Esophagus muscularis mucosa (tissue), 4 donors: ENCODE results near the gene CTSF. TPM values are rescaled to one million over a fixed set of nuclear protein-coding genes. Genes with fewer than 3 reads are reported as not detected.
"Not testable (repeated sequence)": the region's sequence is repeated elsewhere in the genome, so short reads cannot be mapped to it uniquely, and the experiment has no call there.

Experiments used
- DNase-seq: peaks from one replicate; pipeline ENCODE4 v3.0.0-alpha.2; 2017; ENCODE audit errors: extremely low spot score
- H3K27ac ChIP-seq, 4 donors: fragments of 200-600 bp; sonication (generic); replicated peaks in 1 of 4; 1 replicate in 3 of 4; 2 replicates in 1 of 4; pipeline ENCODE4 v1.5.1; 2016 to 2019; ENCODE audit warnings: mild to moderate bottlenecking in 1 of 4
- H3K27me3 ChIP-seq, 4 donors: fragments of 200-600 bp; sonication (generic); one replicate each; pipeline versions ENCODE4 v1.5.1 to v1.6.0; 2016 to 2019
- H3K36me3 ChIP-seq, 4 donors: fragments of 200-600 bp; sonication (generic); one replicate each; pipeline ENCODE4 v1.5.1; 2016 to 2019
- H3K4me1 ChIP-seq, 4 donors: fragments of 200-600 bp; sonication (generic); one replicate each; pipeline ENCODE4 v1.5.1; 2016 to 2019
- H3K4me3 ChIP-seq, 4 donors: fragments of 200-600 bp; sonication (generic); 1 replicate in 2 of 4; 2 replicates in 2 of 4; pipeline ENCODE4 v1.5.1; 2016 to 2019; ENCODE audit warnings: mild to moderate bottlenecking in 4 of 4, moderate library complexity in 1 of 4
- H3K9me3 ChIP-seq, 4 donors: fragments of 200-600 bp; sonication (generic); 1 replicate in 3 of 4; 2 replicates in 1 of 4; pipeline ENCODE4 v1.5.1; 2016 to 2019
- CTCF ChIP-seq, 3 experiments: fragments of 200-600 bp in 2 of 3; fragments of 450-650 bp in 1 of 3; sonication (generic) in 2 of 3; IDR thresholded peaks; one replicate each; pipeline ENCODE4 v1.5.1; 2017 to 2019; ENCODE audit warnings: antibody characterized with exemption in 3 of 3, mild to moderate bottlenecking in 2 of 3, moderate library complexity in 1 of 3
- EP300 ChIP-seq: sonication (generic); formaldehyde crosslinking; IDR thresholded peaks from one replicate; pipeline ENCODE4 v1.6.1; 2017; ENCODE audit warnings: antibody characterized with exemption
- POLR2A ChIP-seq: fragments of 450-650 bp; IDR thresholded peaks from one replicate; pipeline ENCODE4 v1.6.1; 2017; ENCODE audit warnings: antibody characterized with exemption, moderate library complexity, mild to moderate bottlenecking, low read depth
- POLR2AphosphoS5 ChIP-seq, 2 donors: sonication (generic); formaldehyde crosslinking; IDR thresholded peaks; one replicate each; pipeline ENCODE4 v1.6.1; 2017; ENCODE audit warnings: antibody characterized with exemption in 2 of 2
- WGBS: methylation state at CpG from one replicate; pipeline ENCODE4 v1.1.5; 2018; 5-methylcytosine and 5-hydroxymethylcytosine counted together
- intact Hi-C: fragments of 100-400 bp; cut with DNase I; formaldehyde crosslinking; loops from one replicate; pipeline ENCODE4 v1.15.1; 2023
- total RNA-seq, 4 donors: library from RNA; depleted of rRNA; stranded (reverse); fragments of >200 nt; gene quantifications; one replicate each; pipeline versions ENCODE4 v1.1.0 to v1.2.1, GENCODE V29; 2016

The CTSF gene
- total RNA-seq, 4 donors from 2014 or later: 73.1 to 112 (median 96.6) TPM

DNA sequence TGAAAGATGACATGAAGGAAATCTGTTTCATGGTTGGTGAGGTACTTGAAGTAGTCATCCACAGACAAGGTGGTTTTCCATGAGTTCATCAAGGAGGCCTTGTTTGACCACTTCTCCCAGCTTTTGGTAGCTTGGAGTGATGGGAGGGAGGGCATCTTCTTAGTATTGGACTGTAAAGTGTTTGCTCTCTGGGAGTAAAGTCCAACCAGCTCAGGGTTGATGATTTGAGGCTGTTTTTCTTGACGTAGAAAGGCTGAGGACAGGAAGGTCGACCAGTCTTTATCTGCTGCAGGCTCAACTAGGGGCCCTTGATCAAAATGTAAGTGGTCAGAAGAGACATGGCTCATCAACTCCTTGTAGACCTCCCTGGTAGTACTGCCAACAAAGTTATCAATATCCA, 22.8 kb upstream of the CTSF start:
- intact Hi-C loops: loop anchor here (5.0 kb wide), 1 partner anchor 86 kb away; the partner anchor contains the start of gene RBM4B
- 100% methylated on average over 2 of the region's 2 CpGs for WGBS
- Histone ChIP-seq H3K4me1 (peaks cover 26 to 39% (median 37%) of the 10 kb centered on the region in 4 donors), H3K27me3 (no peaks in the 10 kb centered on the region), H3K36me3 (no peaks in the 10 kb centered on the region), H3K9me3 (no peaks in the 10 kb centered on the region), H3K27ac (no peak overlapping the region), H3K4me3 (no peak overlapping the region)
- DNase-seq: no peak
- TF ChIP-seq EP300 (no peak), POLR2A (no peak)

- WGBS: 99% methylated on average over 7 of the region's 7 CpGs
- no peak for DNase-seq
- H3K36me3 ChIP-seq: no peaks in the 10 kb centered on the region
- TF ChIP-seq POLR2A (no peak), POLR2AphosphoS5 (IDR thresholded peaks at IDR 0.05) (no peak), CTCF (IDR thresholded peaks at IDR 0.05) (no peak), EP300 (no peak)
- no peak overlapping the region for H3K4me3 ChIP-seq
- no peaks in the 10 kb centered on the region for H3K9me3 ChIP-seq
- intact Hi-C loops: loop anchor here (5.0 kb wide), 1 partner anchor 87 kb away; the partner anchor contains the start of gene RBM4B
- no peaks in the 10 kb centered on the region for H3K27me3 ChIP-seq
- H3K27ac ChIP-seq: no peak overlapping the region
- H3K4me1 ChIP-seq: peaks cover 18 to 30% (median 27%) of the 10 kb centered on the region in 4 donors
Measured at GRCh38 chr11:66589996-66590675, 21.7 kb upstream of the CTSF start.

DNA sequence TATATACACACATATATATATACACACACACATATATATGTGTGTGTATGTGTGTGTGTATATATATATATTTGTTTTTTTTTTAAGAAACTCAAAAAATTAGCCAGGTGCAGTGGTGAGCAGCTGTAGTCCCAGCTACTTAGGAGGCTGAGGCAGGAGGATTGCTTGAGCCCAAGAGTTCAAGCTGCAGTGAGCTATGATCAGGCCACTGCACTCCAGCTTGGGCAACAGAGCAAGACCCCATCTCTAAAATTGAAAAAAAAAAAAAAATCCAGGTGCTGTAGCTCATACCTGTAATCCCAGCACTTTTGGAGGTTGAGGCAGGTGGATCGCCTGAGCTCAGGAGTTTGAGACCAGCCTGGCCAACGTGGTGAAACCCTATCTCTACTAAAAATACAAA, 20.9 kb upstream of the CTSF start:
- H3K27me3 ChIP-seq, H3K4me3 ChIP-seq, H3K27ac ChIP-seq, intact Hi-C loops, DNase-seq, H3K36me3 ChIP-seq, H3K9me3 ChIP-seq: not testable (repeated sequence)
- peaks cover 10 to 21% (median 18%) of the 10 kb centered on the region in 4 donors for H3K4me1 ChIP-seq
- 70% methylated on average over 2 of the region's 2 CpGs for WGBS

DNA sequence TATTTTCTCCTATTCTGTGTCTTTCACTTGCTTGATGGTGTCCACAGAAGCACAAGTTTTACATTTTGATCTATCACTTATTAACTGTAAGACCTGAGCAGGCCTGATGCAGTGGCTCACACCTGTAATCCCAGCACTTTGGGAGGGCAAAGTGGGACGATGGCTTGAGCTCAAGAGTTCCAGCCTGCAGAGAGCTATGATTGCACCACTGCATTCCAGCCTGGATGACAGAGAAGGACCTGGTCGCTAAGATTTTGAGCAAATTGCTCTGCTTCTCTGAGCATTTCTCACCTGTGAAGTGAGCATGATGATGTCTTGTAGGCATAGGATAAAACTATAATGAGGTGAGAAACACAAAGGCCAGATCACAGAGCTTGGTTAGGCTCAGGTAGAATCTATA, 17.7 kb upstream of the CTSF start:
- 79% methylated on average over 2 of the region's 2 CpGs for WGBS
- DNase-seq: no peak
- Histone ChIP-seq H3K27me3 (no peaks in the 10 kb centered on the region), H3K36me3 (no peaks in the 10 kb centered on the region), H3K27ac (no peak overlapping the region), H3K9me3 (peaks cover 0 to 7% (median 0%) of the 10 kb centered on the region in 4 donors), H3K4me1 (no peaks in the 10 kb centered on the region), H3K4me3 (no peak overlapping the region)
- TF ChIP-seq POLR2A: no peak
- no peak for TF ChIP-seq CTCF (IDR thresholded peaks at IDR 0.05)
- TF ChIP-seq EP300: no peak
- TF ChIP-seq POLR2AphosphoS5 (IDR thresholded peaks at IDR 0.05): no peak
- intact Hi-C loops: no loop called here

GRCh38 chr11:66585447-66585846, 17.0 kb upstream of the CTSF start:
- not testable (repeated sequence) for H3K27ac ChIP-seq, H3K27me3 ChIP-seq

GRCh38 chr11:66582565-66583147, 14.2 kb upstream of the CTSF start:
- DNase-seq, H3K9me3 ChIP-seq, H3K36me3 ChIP-seq, H3K27ac ChIP-seq, H3K4me3 ChIP-seq, intact Hi-C loops, H3K4me1 ChIP-seq, H3K27me3 ChIP-seq: not testable (repeated sequence)
- WGBS: 93% methylated on average over 3 of the region's 3 CpGs

More at GRCh38 chr11:66585447-66585846, 17.0 kb upstream of the CTSF start:
- H3K36me3 ChIP-seq, H3K4me1 ChIP-seq, DNase-seq, H3K4me3 ChIP-seq, intact Hi-C loops, H3K9me3 ChIP-seq: not testable (repeated sequence)
- 77% methylated on average over 1 of the region's 1 CpG for WGBS
